ENCODE data around the gene WDFY4. TPM values are rescaled to one million over a fixed set of nuclear protein-coding genes. Genes with fewer than 3 reads are reported as not detected.

The WDFY4 gene
- polyA plus RNA-seq, 1 of the 3 experiments (the other 2 are of a cell fraction), result not detected

DNA sequence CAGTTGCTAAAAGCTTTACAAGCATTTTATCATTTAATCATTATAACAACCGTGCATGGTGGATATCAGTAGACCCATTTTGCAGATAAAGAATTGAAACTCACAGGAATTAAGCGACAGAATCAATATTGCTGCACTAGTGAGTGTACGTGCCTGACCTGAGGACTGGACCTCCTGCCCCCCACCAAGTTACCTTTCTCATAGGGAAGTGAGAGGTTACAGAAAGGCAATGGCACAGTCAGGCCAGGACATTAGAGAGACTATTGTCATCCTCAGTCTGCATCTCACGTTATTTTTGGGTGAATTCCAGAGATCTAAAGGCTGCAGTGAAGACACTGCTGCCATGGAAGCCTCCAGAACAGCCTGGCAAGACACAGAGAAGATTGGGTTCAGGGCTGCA lies 80.9 kb downstream of the WDFY4 start:
- Histone ChIP-seq H3K36me3 (replicated peaks in 1 of 2; ENCODE audit: control insufficient read depth in 1 of 2, insufficient read depth in 2 of 2, low read length in 1 of 2) (no peaks in the 10 kb centered on the region), H2AFZ (ENCODE audit: low read depth) (no peak overlapping the region), H3K27ac (ENCODE audit: low read depth in 2 of 2, low read length in 1 of 2) (no peak overlapping the region), H3K9ac (no peak overlapping the region), H3K79me2 (ENCODE audit: insufficient read depth) (no peaks in the 10 kb centered on the region), H3K9me2 (no peaks in the 10 kb centered on the region), H3F3A (replicated peaks; ENCODE audit: insufficient read depth) (no peaks in the 10 kb centered on the region), H3K4me3 (ENCODE audit: low read depth in 2 of 2, low read length in 1 of 2) (no peak overlapping the region), H4K20me1 (ENCODE audit: insufficient read depth) (no peaks in the 10 kb centered on the region), H3K4me1 (ENCODE audit: control insufficient read depth in 1 of 2, insufficient read depth in 2 of 2, low read depth in 1 of 2, low read length in 1 of 2) (peaks cover 0 to 7% of the 10 kb centered on the region in 2 experiments; a peak in 1 of 4 replicates), H3K27me3 (ENCODE audit: insufficient read depth) (no peaks in the 10 kb centered on the region), H3K4me2 (no peak overlapping the region), H3K9me3 (no peaks in the 10 kb centered on the region)
- POLR2A ChIA-PET, result no interaction called here
- 17% methylated on average over 4 of the region's 4 CpGs for WGBS (ENCODE audit: low lambda C conversion rate)
- CTCF ChIA-PET, result interaction anchor here (0.8 kb wide), 1 partner anchor 15 kb away, joined by 3 read pairs; no protein-coding TSS in a partner anchor
- TF ChIP-seq RXRA (IDR thresholded peaks at IDR 0.05; ENCODE audit: borderline replicate concordance, low read depth), result no peak
- TF ChIP-seq FOXJ3 (CRISPR knock-in tag; IDR thresholded peaks at IDR 0.05), result no peak
- TF ChIP-seq GABPA (IDR thresholded peaks at IDR 0.05; ENCODE audit: low read depth), result no peak
- no peak for TF ChIP-seq EZH2phosphoT487 (IDR thresholded peaks at IDR 0.05; ENCODE audit: borderline replicate concordance, low read depth)
- no peak for DNase-seq

DNA sequence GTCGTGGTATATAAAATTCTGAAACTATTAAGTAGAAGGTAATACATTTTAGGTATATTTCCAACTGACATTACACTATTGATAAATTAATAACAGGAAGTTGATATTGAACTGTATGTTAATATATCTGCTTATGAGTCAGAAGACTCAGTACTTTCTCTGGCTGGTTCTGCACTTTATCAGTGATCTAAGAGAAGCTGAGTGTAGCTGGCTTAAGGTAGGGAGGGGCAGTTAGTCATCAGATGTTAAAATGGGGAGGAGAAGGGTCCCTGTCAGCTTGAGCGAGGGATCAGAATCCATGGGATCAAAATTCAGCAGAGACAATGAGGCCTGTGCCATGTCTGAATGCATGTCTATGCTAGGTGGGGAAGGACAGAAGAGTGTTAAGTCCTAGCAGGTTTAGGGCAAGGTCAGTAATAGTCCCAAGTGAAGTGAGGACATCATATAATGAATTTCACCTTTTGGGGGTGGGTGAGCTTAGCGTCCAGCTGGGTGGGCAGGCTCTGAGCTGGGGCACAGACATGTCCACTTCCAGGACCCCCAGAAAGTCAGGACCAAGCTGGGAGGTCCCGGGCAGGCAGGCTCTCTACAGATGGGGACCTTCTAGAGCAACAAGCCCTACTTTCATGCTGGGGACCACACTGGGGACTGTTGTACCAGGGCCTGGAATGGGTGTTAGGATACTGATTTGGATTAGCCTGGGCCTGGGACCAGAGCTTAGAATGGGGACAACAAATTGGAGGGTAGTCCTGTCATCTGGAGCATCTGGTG lies 82.9 kb downstream of the WDFY4 start:
- no peaks in the 10 kb centered on the region for H3K27me3 ChIP-seq (ENCODE audit: insufficient read depth)
- POLR2A ChIA-PET, result no interaction called here

More for the DNA sequence above, 82.9 kb downstream of the WDFY4 start:
- Histone ChIP-seq H3K4me3 (ENCODE audit: low read depth in 2 of 2, low read length in 1 of 2) (no peak overlapping the region), H3K79me2 (ENCODE audit: insufficient read depth) (no peaks in the 10 kb centered on the region), H3K4me1 (ENCODE audit: control insufficient read depth in 1 of 2, insufficient read depth in 2 of 2, low read depth in 1 of 2, low read length in 1 of 2) (no peaks in the 10 kb centered on the region), H3K27ac (ENCODE audit: low read depth in 2 of 2, low read length in 1 of 2) (no peak overlapping the region), H3F3A (replicated peaks; ENCODE audit: insufficient read depth) (no peaks in the 10 kb centered on the region), H2AFZ (ENCODE audit: low read depth) (no peak overlapping the region), H3K9ac (no peak overlapping the region), H3K9me2 (no peaks in the 10 kb centered on the region), H3K9me3 (no peaks in the 10 kb centered on the region), H3K36me3 (replicated peaks in 1 of 2; ENCODE audit: control insufficient read depth in 1 of 2, insufficient read depth in 2 of 2, low read length in 1 of 2) (no peaks in the 10 kb centered on the region), H4K20me1 (ENCODE audit: insufficient read depth) (no peaks in the 10 kb centered on the region), H3K4me2 (no peak overlapping the region)
- DNase-seq, result no peak
- TF ChIP-seq RXRA (IDR thresholded peaks at IDR 0.05; ENCODE audit: borderline replicate concordance, low read depth) (no peak), EP300 (IDR thresholded peaks at IDR 0.05; ENCODE audit: borderline replicate concordance in 1 of 2, low read depth in 1 of 2, low read length in 1 of 2) (no peak), SMC3 (IDR thresholded peaks at IDR 0.05; ENCODE audit: low read depth, low read length) (no peak), FOXJ3 (CRISPR knock-in tag; IDR thresholded peaks at IDR 0.05) (no peak), CHD2 (IDR thresholded peaks at IDR 0.05; ENCODE audit: low read length, partially characterized antibody) (no peak), NFIC (IDR thresholded peaks at IDR 0.05; ENCODE audit: borderline replicate concordance) (no peak), RFX5 (IDR thresholded peaks at IDR 0.05; ENCODE audit: low read length) (no peak), ELF1 (IDR thresholded peaks at IDR 0.05) (no peak), FOXM1 (IDR thresholded peaks at IDR 0.05; ENCODE audit: low read depth) (no peak)
- TF ChIP-seq, protein P1, sequence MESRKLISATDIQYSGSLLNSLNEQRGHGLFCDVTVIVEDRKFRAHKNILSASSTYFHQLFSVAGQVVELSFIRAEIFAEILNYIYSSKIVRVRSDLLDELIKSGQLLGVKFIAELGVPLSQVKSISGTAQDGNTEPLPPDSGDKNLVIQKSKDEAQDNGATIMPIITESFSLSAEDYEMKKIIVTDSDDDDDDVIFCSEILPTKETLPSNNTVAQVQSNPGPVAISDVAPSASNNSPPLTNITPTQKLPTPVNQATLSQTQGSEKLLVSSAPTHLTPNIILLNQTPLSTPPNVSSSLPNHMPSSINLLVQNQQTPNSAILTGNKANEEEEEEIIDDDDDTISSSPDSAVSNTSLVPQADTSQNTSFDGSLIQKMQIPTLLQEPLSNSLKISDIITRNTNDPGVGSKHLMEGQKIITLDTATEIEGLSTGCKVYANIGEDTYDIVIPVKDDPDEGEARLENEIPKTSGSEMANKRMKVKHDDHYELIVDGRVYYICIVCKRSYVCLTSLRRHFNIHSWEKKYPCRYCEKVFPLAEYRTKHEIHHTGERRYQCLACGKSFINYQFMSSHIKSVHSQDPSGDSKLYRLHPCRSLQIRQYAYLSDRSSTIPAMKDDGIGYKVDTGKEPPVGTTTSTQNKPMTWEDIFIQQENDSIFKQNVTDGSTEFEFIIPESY (IDR thresholded peaks at IDR 0.05; ENCODE audit: borderline replicate concordance, low read depth), result no peak
- TF ChIP-seq, protein P2, sequence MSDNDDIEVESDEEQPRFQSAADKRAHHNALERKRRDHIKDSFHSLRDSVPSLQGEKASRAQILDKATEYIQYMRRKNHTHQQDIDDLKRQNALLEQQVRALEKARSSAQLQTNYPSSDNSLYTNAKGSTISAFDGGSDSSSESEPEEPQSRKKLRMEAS (IDR thresholded peaks at IDR 0.05; ENCODE audit: low read depth), result no peak
- TF ChIP-seq, protein P3, sequence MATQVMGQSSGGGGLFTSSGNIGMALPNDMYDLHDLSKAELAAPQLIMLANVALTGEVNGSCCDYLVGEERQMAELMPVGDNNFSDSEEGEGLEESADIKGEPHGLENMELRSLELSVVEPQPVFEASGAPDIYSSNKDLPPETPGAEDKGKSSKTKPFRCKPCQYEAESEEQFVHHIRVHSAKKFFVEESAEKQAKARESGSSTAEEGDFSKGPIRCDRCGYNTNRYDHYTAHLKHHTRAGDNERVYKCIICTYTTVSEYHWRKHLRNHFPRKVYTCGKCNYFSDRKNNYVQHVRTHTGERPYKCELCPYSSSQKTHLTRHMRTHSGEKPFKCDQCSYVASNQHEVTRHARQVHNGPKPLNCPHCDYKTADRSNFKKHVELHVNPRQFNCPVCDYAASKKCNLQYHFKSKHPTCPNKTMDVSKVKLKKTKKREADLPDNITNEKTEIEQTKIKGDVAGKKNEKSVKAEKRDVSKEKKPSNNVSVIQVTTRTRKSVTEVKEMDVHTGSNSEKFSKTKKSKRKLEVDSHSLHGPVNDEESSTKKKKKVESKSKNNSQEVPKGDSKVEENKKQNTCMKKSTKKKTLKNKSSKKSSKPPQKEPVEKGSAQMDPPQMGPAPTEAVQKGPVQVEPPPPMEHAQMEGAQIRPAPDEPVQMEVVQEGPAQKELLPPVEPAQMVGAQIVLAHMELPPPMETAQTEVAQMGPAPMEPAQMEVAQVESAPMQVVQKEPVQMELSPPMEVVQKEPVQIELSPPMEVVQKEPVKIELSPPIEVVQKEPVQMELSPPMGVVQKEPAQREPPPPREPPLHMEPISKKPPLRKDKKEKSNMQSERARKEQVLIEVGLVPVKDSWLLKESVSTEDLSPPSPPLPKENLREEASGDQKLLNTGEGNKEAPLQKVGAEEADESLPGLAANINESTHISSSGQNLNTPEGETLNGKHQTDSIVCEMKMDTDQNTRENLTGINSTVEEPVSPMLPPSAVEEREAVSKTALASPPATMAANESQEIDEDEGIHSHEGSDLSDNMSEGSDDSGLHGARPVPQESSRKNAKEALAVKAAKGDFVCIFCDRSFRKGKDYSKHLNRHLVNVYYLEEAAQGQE (IDR thresholded peaks at IDR 0.05; ENCODE audit: low read depth, low read length), result no peak
- CTCF ChIA-PET, result interaction anchor here (1.1 kb wide), 1 partner anchor 111 kb away, joined by 3 read pairs; no protein-coding TSS in a partner anchor
- WGBS (ENCODE audit: low lambda C conversion rate), result 43% methylated on average over 4 of the region's 4 CpGs
